Brain microvascular endothelial cell (primary cell): ENCODE measurements around the gene PSMC3IP.
A peak's percentile ranks its signal among the peaks of the same experiment; 100 is the strongest.
"Not testable (repeated sequence)": the region's sequence is repeated elsewhere in the genome, so short reads cannot be mapped to it uniquely, and the experiment has no call there.

ENCODE experiments used
- DNase-seq: peaks from one replicate; pipeline ENCODE4 v3.0.0-alpha.2; 2020
- H3K27ac ChIP-seq: fragments of 250-450 bp; sonication (Bioruptor Pico); 2 replicates; pipeline ENCODE4 v1.5.1; 2020; ENCODE audit warnings: mild to moderate bottlenecking, moderate library complexity
- H3K27me3 ChIP-seq: fragments of 250-450 bp; sonication (Bioruptor Pico); replicated peaks from 2 replicates; pipeline ENCODE4 v1.5.1; 2020; ENCODE audit warnings: mild to moderate bottlenecking
- H3K36me3 ChIP-seq: fragments of 250-450 bp; sonication (Bioruptor Pico); replicated peaks from 2 replicates; pipeline ENCODE4 v1.5.1; 2020; ENCODE audit warnings: mild to moderate bottlenecking
- H3K4me3 ChIP-seq: 2 replicates; pipeline ENCODE4 v1.5.1; 2011; ENCODE audit warnings: low read depth, mild to moderate bottlenecking, control low read depth, low read length, moderate library complexity
- in situ Hi-C: cut with HindIII; loops from 2 replicates; pipeline ENCODE4 v1.10.0; 2017; ENCODE audit warnings: low sequenced_read_pairs, low pct_ligation_motif_present
- TF ChIP-seq, protein P1 (sequence below): IDR thresholded peaks from 2 replicates; pipeline ENCODE4 v1.5.1; 2011; ENCODE audit warnings: low read depth, mild to moderate bottlenecking, moderate library complexity, low read length, control low read depth, inconsistent platforms; ENCODE audit errors: missing control alignments

The PSMC3IP gene

GRCh38 chr17:42617956-42618431, 40.5 kb upstream of the PSMC3IP start:
- H3K27me3 ChIP-seq = no peaks in the 10 kb centered on the region
- in situ Hi-C loops = no loop called here
- no peak overlapping the region for H3K4me3 ChIP-seq
- TF ChIP-seq, protein P1, sequence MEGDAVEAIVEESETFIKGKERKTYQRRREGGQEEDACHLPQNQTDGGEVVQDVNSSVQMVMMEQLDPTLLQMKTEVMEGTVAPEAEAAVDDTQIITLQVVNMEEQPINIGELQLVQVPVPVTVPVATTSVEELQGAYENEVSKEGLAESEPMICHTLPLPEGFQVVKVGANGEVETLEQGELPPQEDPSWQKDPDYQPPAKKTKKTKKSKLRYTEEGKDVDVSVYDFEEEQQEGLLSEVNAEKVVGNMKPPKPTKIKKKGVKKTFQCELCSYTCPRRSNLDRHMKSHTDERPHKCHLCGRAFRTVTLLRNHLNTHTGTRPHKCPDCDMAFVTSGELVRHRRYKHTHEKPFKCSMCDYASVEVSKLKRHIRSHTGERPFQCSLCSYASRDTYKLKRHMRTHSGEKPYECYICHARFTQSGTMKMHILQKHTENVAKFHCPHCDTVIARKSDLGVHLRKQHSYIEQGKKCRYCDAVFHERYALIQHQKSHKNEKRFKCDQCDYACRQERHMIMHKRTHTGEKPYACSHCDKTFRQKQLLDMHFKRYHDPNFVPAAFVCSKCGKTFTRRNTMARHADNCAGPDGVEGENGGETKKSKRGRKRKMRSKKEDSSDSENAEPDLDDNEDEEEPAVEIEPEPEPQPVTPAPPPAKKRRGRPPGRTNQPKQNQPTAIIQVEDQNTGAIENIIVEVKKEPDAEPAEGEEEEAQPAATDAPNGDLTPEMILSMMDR = no peak
- no peak for DNase-seq
- H3K27ac ChIP-seq = no peak overlapping the region
- peaks cover 23% of the 10 kb centered on the region for H3K36me3 ChIP-seq

DNA sequence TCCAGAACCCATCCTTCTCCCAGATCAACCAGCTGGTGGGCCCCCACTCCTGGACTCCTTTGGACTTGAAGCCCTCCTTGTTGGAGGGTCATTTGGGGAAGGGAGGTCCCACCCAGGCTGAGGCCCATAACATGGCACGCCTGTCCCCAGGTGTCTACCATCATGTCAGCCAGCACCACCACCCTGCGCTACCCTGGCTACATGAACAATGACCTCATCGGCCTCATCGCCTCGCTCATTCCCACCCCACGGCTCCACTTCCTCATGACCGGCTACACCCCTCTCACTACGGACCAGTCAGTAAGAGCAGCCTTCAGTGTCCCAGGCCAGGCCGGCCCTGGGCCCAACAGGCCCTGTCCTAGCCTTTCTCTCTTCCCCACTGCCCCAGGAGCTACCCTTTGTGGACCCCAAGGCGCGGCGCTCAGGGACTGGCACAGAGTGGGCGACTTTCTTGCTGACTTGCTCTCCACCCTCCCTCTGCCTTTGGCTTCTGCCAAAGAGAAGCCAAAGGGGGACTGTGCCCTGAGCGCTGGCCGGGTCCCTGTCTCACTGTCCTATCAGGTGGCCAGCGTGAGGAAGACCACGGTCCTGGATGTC, 36.3 kb upstream of the PSMC3IP start:
- Histone ChIP-seq H3K36me3 (peaks cover 33% of the 10 kb centered on the region), H3K4me3 (no peak overlapping the region), H3K27ac (no peak overlapping the region), H3K27me3 (no peaks in the 10 kb centered on the region)
- TF ChIP-seq, protein P1 = no peak
- in situ Hi-C loops = no loop called here
- DNase-seq = no peak

DNA sequence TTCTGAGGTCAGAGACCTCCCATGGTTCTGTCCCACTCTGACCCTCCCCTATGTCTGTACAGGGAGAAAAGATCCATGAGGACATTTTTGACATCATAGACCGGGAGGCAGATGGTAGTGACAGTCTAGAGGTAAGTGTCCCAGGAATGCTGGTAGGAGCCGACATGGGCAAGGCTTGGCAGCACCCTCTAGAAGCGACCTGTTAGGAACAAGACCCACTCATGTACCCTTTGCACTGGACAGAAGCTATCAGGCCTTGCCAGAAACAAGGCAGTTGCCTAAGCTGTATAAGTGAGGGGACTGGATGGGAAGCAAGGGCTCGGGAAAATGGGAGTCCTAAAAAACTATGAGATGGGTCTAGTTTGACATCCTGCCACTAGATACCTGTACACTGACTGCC, 34.5 kb upstream of the PSMC3IP start:
- peaks cover 33% of the 10 kb centered on the region for H3K36me3 ChIP-seq
- H3K4me3 ChIP-seq = no peak overlapping the region
- no peak for DNase-seq
- in situ Hi-C loops = no loop called here
- TF ChIP-seq, protein P1 = no peak
- no peaks in the 10 kb centered on the region for H3K27me3 ChIP-seq
- H3K27ac ChIP-seq = no peak overlapping the region

- peak overlapping the region; percentile 85 for H3K4me3 ChIP-seq
- DNase-seq = not testable (repeated sequence)
- in situ Hi-C loops = loop anchor here (10.0 kb wide), 1 partner anchor 55 kb away; no protein-coding TSS in a partner anchor
Observed at GRCh38 chr17:42609814-42610801, 32.6 kb upstream of the PSMC3IP start.

DNA sequence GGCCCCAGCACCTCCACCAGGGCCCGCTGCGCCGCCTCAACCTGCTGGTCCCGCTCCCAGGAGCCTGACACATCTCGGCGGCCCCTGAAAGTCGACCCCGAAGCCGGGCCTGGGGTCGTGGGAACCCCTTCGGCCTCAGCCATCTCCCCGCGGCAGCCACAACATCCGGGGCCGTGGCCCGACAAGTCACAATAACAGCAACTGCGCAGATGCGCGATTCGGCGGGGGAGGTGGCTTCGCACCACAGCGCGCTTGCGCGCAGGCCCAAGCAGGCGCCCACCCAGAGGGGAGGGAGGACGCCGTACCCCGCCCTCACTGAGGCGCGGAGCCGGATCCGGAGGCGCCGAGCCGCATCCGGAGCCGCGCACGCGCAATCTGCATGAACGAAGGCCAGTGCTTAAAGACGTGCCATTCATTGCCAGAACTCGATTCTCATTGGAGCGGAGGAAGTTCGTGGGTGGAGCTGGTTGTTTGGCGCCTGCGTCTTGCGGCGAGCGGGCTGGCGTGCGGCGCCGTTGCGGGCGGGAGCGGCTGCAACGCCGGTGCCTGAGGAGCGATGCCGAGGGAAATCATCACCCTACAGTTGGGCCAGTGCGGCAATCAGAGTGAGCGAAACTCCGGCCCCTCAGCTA, 31.8 kb upstream of the PSMC3IP start, which contains the start of the genes RETREG3 and TUBG1:
Gene RETREG3 (minus strand): TSS at position 193 of the 632 bp plus-strand sequence. CDS start 50 bp downstream, at position 143.
Gene TUBG1 (plus strand): TSS at position 502 of the 632 bp plus-strand sequence. CDS start 55 bp downstream, at position 557.
- TF ChIP-seq, protein P1 = peak; percentile 68
- H3K36me3 ChIP-seq = peaks cover 21% of the 10 kb centered on the region
- H3K27ac ChIP-seq = peak within 1 kb of the TSS; percentile 83
- H3K27me3 ChIP-seq = no peaks in the 10 kb centered on the region
- H3K4me3 ChIP-seq = peak within 1 kb of the TSS; percentile 98
- in situ Hi-C loops = loop anchor here (10.0 kb wide), 1 partner anchor 56 kb away; no protein-coding TSS in a partner anchor
- peak; percentile 99 for DNase-seq

More at GRCh38 chr17:42609814-42610801, 32.6 kb upstream of the PSMC3IP start:
- Histone ChIP-seq H3K36me3 (peaks cover 29% of the 10 kb centered on the region), H3K27ac (peak overlapping the region; percentile 41)
- not testable (repeated sequence) for H3K27me3 ChIP-seq
